H1 (cell line): ENCODE measurements around the gene ASMTL. TPM values are rescaled to one million over a fixed set of nuclear protein-coding genes. Genes with fewer than 3 reads are reported as not detected.

ENCODE experiments used
- CTCF ChIA-PET: fragments of 300-600 bp; sonication (Branson Sonifier 250); formaldehyde crosslinking; loops from one replicate; lab custom pipeline; 2021; ENCODE audit not compliant: partially characterized antibody; lab: Charles Lee
- POLR2A ChIA-PET: fragments of 300-600 bp; sonication (Branson Sonifier 250); formaldehyde crosslinking; loops from one replicate; lab custom pipeline; 2021; ENCODE audit warnings: inconsistent platforms; ENCODE audit not compliant: partially characterized antibody; lab: Charles Lee
- DNase-seq, 2 experiments: peaks; one replicate each; pipeline versions ENCODE4 v3.0.0 to v3.0.0-alpha.2; 2010 to 2022; ENCODE audit warnings: low spot score in 2 of 2, low read depth in 1 of 2, mixed read lengths in 1 of 2
- FAIRE-seq: peaks from 2 replicates; lab custom pipeline; 2011; peaks lifted over from hg19 to GRCh38; lab: Jason Lieb, UNC
- H2AFZ ChIP-seq: 2 replicates; pipeline ENCODE4 v1.8.1; 2012; ENCODE audit warnings: low read length, inconsistent platforms
- H2AK5ac ChIP-seq: 2 replicates; pipeline ENCODE4 v1.6.1; 2013; ENCODE audit warnings: low read depth, low read length
- H2BK120ac ChIP-seq: replicated peaks from 2 replicates; pipeline ENCODE3; 2013; ENCODE audit warnings: low read depth, low read length, inconsistent platforms
- H2BK12ac ChIP-seq: 2 replicates; pipeline ENCODE4 v1.6.1; 2013; ENCODE audit warnings: low read depth, low read length
- H2BK15ac ChIP-seq: 2 replicates; pipeline ENCODE4 v1.6.1; 2013; ENCODE audit warnings: low read length
- H2BK20ac ChIP-seq: 2 replicates; pipeline ENCODE4 v1.6.1; 2013; ENCODE audit warnings: low read length
- H2BK5ac ChIP-seq: 2 replicates; pipeline ENCODE4 v1.6.1; 2013; ENCODE audit warnings: low read depth, low read length
- H3K14ac ChIP-seq: 2 replicates; pipeline ENCODE4 v1.6.1; 2013; ENCODE audit warnings: inconsistent platforms; ENCODE audit not compliant: insufficient read length
- H3K18ac ChIP-seq: 2 replicates; pipeline ENCODE4 v1.6.1; 2013; ENCODE audit warnings: low read length; ENCODE audit errors: extremely low read depth
- H3K23ac ChIP-seq: 2 replicates; pipeline ENCODE4 v1.6.1; 2013; ENCODE audit warnings: inconsistent platforms; ENCODE audit not compliant: insufficient read length
- H3K23me2 ChIP-seq: 2 replicates; pipeline ENCODE4 v1.6.1; 2013; ENCODE audit warnings: low read depth, low read length
- H3K27ac ChIP-seq: 2 replicates; pipeline ENCODE4 v1.6.1; 2011; ENCODE audit warnings: low read depth, low read length, inconsistent platforms
- H3K27me3 ChIP-seq, 4 experiments: replicated peaks in 1 of 4; 1 replicate in 1 of 4; 2 replicates in 3 of 4; pipeline versions ENCODE4 v1.6.1 to v1.8.1; 2011 to 2013; ENCODE audit warnings: low read length in 3 of 4, mild to moderate bottlenecking in 3 of 4, inconsistent platforms in 2 of 4, mixed read lengths in 2 of 4, moderate library complexity in 1 of 4; ENCODE audit not compliant: control insufficient read depth in 3 of 4, insufficient read depth in 3 of 4; ENCODE audit errors: extremely low read depth in 1 of 4
- H3K36me3 ChIP-seq, 4 experiments: 2 replicates each; pipeline versions ENCODE4 v1.6.1 to v1.8.1; 2011 to 2013; ENCODE audit warnings: mild to moderate bottlenecking in 4 of 4, low read length in 3 of 4, moderate library complexity in 2 of 4, control low read depth in 1 of 4, inconsistent platforms in 1 of 4; ENCODE audit not compliant: insufficient read depth in 4 of 4, control insufficient read depth in 2 of 4
- H3K4ac ChIP-seq: replicated peaks from 2 replicates; pipeline ENCODE3; 2013; ENCODE audit warnings: low read length, low read depth, mixed read lengths, inconsistent platforms; ENCODE audit not compliant: insufficient read length
- H3K4me1 ChIP-seq, 4 experiments: replicated peaks in 1 of 4; 1 replicate in 1 of 4; 2 replicates in 3 of 4; pipeline versions ENCODE4 v1.6.1 to v1.8.1; 2011 to 2013; ENCODE audit warnings: low read length in 3 of 4, inconsistent platforms in 2 of 4, mixed read lengths in 1 of 4; ENCODE audit not compliant: insufficient read depth in 4 of 4, control insufficient read depth in 3 of 4
- H3K4me2 ChIP-seq, 2 experiments: 2 replicates each; pipeline versions ENCODE4 v1.6.1 to v1.8.1; 2011 to 2013; ENCODE audit warnings: low read depth in 2 of 2, low read length in 2 of 2, control low read depth in 1 of 2, inconsistent platforms in 1 of 2, mild to moderate bottlenecking in 1 of 2; ENCODE audit not compliant: insufficient read depth in 1 of 2
- H3K4me3 ChIP-seq, 4 experiments: fragments of 200-600, 300-600 bp in 1 of 4; sonication (generic), shearing (Covaris generic), sonication (Bioruptor Twin) in 1 of 4; 2 replicates each; pipeline versions ENCODE4 v1.5.1 to v1.8.1; 2011 to 2016; ENCODE audit warnings: low read length in 4 of 4, low read depth in 3 of 4, control low read depth in 2 of 4, inconsistent platforms in 2 of 4, mild to moderate bottlenecking in 2 of 4, mixed read lengths in 1 of 4, moderate library complexity in 1 of 4; ENCODE audit not compliant: insufficient read depth in 2 of 4; ENCODE audit errors: extremely low read depth in 1 of 4
- H3K56ac ChIP-seq: replicated peaks from 2 replicates; pipeline ENCODE3; 2013; ENCODE audit warnings: low read depth, mild to moderate bottlenecking, mixed read lengths, low read length, inconsistent platforms; ENCODE audit not compliant: insufficient read length
- H3K79me1 ChIP-seq: 2 replicates; pipeline ENCODE4 v1.6.1; 2013; ENCODE audit warnings: low read depth, low read length, control low read depth
- H3K79me2 ChIP-seq, 2 experiments: 2 replicates each; pipeline versions ENCODE4 v1.6.1 to v1.8.1; 2012 to 2013; ENCODE audit warnings: low read length in 2 of 2, mild to moderate bottlenecking in 2 of 2, inconsistent platforms in 1 of 2; ENCODE audit not compliant: insufficient read depth in 2 of 2, control insufficient read depth in 1 of 2
- H3K9ac ChIP-seq, 4 experiments: replicated peaks in 1 of 4; 1 replicate in 1 of 4; 2 replicates in 3 of 4; pipeline versions ENCODE4 v1.6.1 to v1.8.1; 2011 to 2013; ENCODE audit warnings: low read depth in 3 of 4, low read length in 3 of 4, control low read depth in 2 of 4, mild to moderate bottlenecking in 2 of 4, moderate library complexity in 2 of 4, inconsistent platforms in 1 of 4; ENCODE audit errors: extremely low read depth in 1 of 4
- H3K9me3 ChIP-seq, 2 experiments: 2 replicates each; pipeline versions ENCODE4 v1.6.1 to v1.8.1; 2012 to 2013; ENCODE audit warnings: mild to moderate bottlenecking in 2 of 2, moderate library complexity in 2 of 2, control low read depth in 1 of 2, inconsistent platforms in 1 of 2, low read depth in 1 of 2, low read length in 1 of 2, mixed read lengths in 1 of 2; ENCODE audit not compliant: insufficient read depth in 2 of 2
- H4K20me1 ChIP-seq, 2 experiments: replicated peaks in 1 of 2; 2 replicates each; pipeline versions ENCODE3 to v1.8.1; 2011 to 2013; ENCODE audit warnings: inconsistent platforms in 2 of 2, low read length in 2 of 2, mild to moderate bottlenecking in 1 of 2; ENCODE audit not compliant: insufficient read depth in 2 of 2, control insufficient read depth in 1 of 2
- H4K5ac ChIP-seq: 2 replicates; pipeline ENCODE4 v1.6.1; 2013; ENCODE audit warnings: low read length, low read depth, mixed read lengths, inconsistent platforms; ENCODE audit not compliant: insufficient read length
- H4K8ac ChIP-seq: 2 replicates; pipeline ENCODE4 v1.8.0; 2013; ENCODE audit warnings: mild to moderate bottlenecking, moderate library complexity, low read length, inconsistent platforms; ENCODE audit not compliant: insufficient read depth; ENCODE audit errors: extremely low read depth
- H4K91ac ChIP-seq: replicated peaks from 2 replicates; pipeline ENCODE3; 2013; ENCODE audit warnings: low read length, mixed read lengths, inconsistent platforms; ENCODE audit not compliant: insufficient read length
- ATF2 ChIP-seq: IDR thresholded peaks from 2 replicates; pipeline ENCODE4 v1.6.1; 2012; ENCODE audit warnings: low read length, inconsistent platforms
- CREB1 ChIP-seq: IDR thresholded peaks from 2 replicates; pipeline ENCODE4 v1.6.1; 2012; ENCODE audit warnings: inconsistent platforms
- GTF2F1 ChIP-seq: IDR thresholded peaks from 2 replicates; pipeline ENCODE4 v1.6.1; 2012; ENCODE audit warnings: low read depth, low read length, improper control_type of control experiment, borderline replicate concordance
- MAX ChIP-seq: IDR thresholded peaks from 2 replicates; pipeline ENCODE4 v1.6.1; 2012; ENCODE audit warnings: inconsistent platforms
- NRF1 ChIP-seq: IDR thresholded peaks from 2 replicates; pipeline ENCODE4 v1.6.1; 2011; ENCODE audit warnings: mild to moderate bottlenecking, low read depth, low read length, improper control_type of control experiment
- PHF8 ChIP-seq: fragments of 200-600 bp; sonication (generic); conservative IDR thresholded peaks from 2 replicates; pipeline ENCODE4 v1.7.1; 2012; ENCODE audit warnings: low read depth, mild to moderate bottlenecking, inconsistent platforms, low read length, moderate library complexity
- RFX5 ChIP-seq: IDR thresholded peaks from 2 replicates; pipeline ENCODE4 v1.6.1; 2011; ENCODE audit warnings: low read depth, low read length, improper control_type of control experiment, borderline replicate concordance
- RNF2 ChIP-seq: fragments of 200-900, 300-1000 bp; sonication (generic); IDR thresholded peaks from 2 replicates; pipeline ENCODE4 v1.7.1; 2016; ENCODE audit warnings: borderline replicate concordance, low read depth, mild to moderate bottlenecking, antibody characterized with exemption, low read length; ENCODE audit not compliant: poor library complexity, severe bottlenecking; ENCODE audit errors: missing control alignments
- SP2 ChIP-seq: IDR thresholded peaks from 2 replicates; pipeline ENCODE4 v1.6.1; 2012; ENCODE audit warnings: mild to moderate bottlenecking, low read length, inconsistent platforms
- ZNF274 ChIP-seq: IDR thresholded peaks from 2 replicates; pipeline ENCODE4 v1.7.0; 2012; ENCODE audit warnings: low read length, borderline replicate concordance; ENCODE audit errors: extremely low read depth
- WGBS, 2 experiments: shearing (Covaris generic) in 1 of 2; methylation state at CpG; one replicate each; pipeline versions ENCODE4 v1.1.6 to v1.1.7; 2013 to 2015; ENCODE audit warnings: low lambda C conversion rate in 2 of 2, mixed read lengths in 2 of 2, inconsistent platforms in 1 of 2, low coverage in 1 of 2, missing lambda C conversion rate in 1 of 2; ENCODE audit not compliant: insufficient replicate concordance in 2 of 2, insufficient coverage in 1 of 2, insufficient read length in 1 of 2; ENCODE audit errors: extremely low coverage in 1 of 2, missing lambda C conversion rate in 1 of 2; 5-methylcytosine and 5-hydroxymethylcytosine counted together
- polyA plus RNA-seq, 7 experiments: library from polyadenylated mRNA; depleted of rRNA in 3 of 7; stranded (reverse) in 5 of 7; unstranded in 2 of 7; fragments of >200 nt in 5 of 7; fragments of 200-250 nt in 2 of 7; gene quantifications; 1 replicate in 5 of 7; 2 replicates in 1 of 7; 4 replicates in 1 of 7; pipeline versions ENCODE4 v1.2.1 to v1.2.3, GENCODE V29; 2011 to 2013; ENCODE audit warnings: missing spikeins in 2 of 7, mixed read lengths in 2 of 7
- total RNA-seq: library from RNA; stranded (reverse); fragmentation: NEBNext Ultra II Directional; extraction: Animal tissue kit (Norgen Biotek cat#: 25700); gene quantifications from 2 replicates; pipeline ENCODE4 v1.2.1, GENCODE V29; 2021
- TF ChIP-seq, protein P1 (sequence below): IDR thresholded peaks from 2 replicates; pipeline ENCODE4 v1.6.1; 2011; ENCODE audit warnings: low read length, improper control_type of control experiment

Gene ASMTL
- total and polyA plus RNA-seq, 2 of the 8 experiments (the other 6 are each of a cell fraction or from before 2014, with no cell fraction given), result 75.6 to 81.4 TPM

GRCh38 chrX:1422135-1422465 lies 30.6 kb downstream of the ASMTL start:
- Histone ChIP-seq H3K4me2 (no peak overlapping the region), H2BK20ac (no peak overlapping the region), H3K18ac (no peak overlapping the region), H3K36me3 (peaks cover 39 to 80% (median 68%) of the 10 kb centered on the region in 4 experiments), H3K9me3 (peaks cover 0 to 10% of the 10 kb centered on the region in 2 experiments; a peak in 1 of 4 replicates), H2AFZ (no peak overlapping the region), H3K14ac (no peak overlapping the region), H4K91ac (no peak overlapping the region), H3K23ac (no peak overlapping the region), H3K4me1 (no peaks in the 10 kb centered on the region), H3K9ac (no peak overlapping the region), H4K5ac (no peak overlapping the region), H4K20me1 (peaks cover 5 to 19% of the 10 kb centered on the region in 2 experiments), H3K56ac (no peak overlapping the region), H4K8ac (no peak overlapping the region), H2BK15ac (no peak overlapping the region), H3K27me3 (no peaks in the 10 kb centered on the region), H3K79me2 (no peaks in the 10 kb centered on the region), H2AK5ac (no peak overlapping the region), H3K27ac (no peak overlapping the region), H3K4me3 (no peak overlapping the region), H2BK5ac (no peak overlapping the region), H3K79me1 (peaks cover 2% of the 10 kb centered on the region), H2BK120ac (no peak overlapping the region), H3K23me2 (peaks cover 14% of the 10 kb centered on the region; the same call in 1 of the 2 replicates), H2BK12ac (no peak overlapping the region), H3K4ac (no peak overlapping the region)
- no peak for DNase-seq
- FAIRE-seq, result no peak
- 93% methylated on average over 4 of the region's 4 CpGs; no CpG with 5 or more reads in 1 of the 2 experiments for WGBS, 2 experiments
- ChIA-PET CTCF (no interaction called here), POLR2A (no interaction called here)
- TF ChIP-seq PHF8 (no peak), ZNF274 (no peak), RNF2 (no peak), RFX5 (no peak), ATF2 (no peak), NRF1 (no peak), CREB1 (no peak), SP2 (no peak), GTF2F1 (no peak), MAX (no peak)
- TF ChIP-seq, protein P1, sequence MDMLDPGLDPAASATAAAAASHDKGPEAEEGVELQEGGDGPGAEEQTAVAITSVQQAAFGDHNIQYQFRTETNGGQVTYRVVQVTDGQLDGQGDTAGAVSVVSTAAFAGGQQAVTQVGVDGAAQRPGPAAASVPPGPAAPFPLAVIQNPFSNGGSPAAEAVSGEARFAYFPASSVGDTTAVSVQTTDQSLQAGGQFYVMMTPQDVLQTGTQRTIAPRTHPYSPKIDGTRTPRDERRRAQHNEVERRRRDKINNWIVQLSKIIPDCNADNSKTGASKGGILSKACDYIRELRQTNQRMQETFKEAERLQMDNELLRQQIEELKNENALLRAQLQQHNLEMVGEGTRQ, result no peak
